ENCODE data around the gene FSD2. TPM values are rescaled to one million over a fixed set of nuclear protein-coding genes. Genes with fewer than 3 reads are reported as not detected.
"Not testable (repeated sequence)": the region's sequence is repeated elsewhere in the genome, so short reads cannot be mapped to it uniquely, and the experiment has no call there.

Gene FSD2
- total RNA-seq, 2 experiments from 2014 or later = not detected

- POLR2A ChIA-PET = interaction anchor here (1.4 kb wide), 1 partner anchor 16 kb away, joined by 4 read pairs; no protein-coding TSS in a partner anchor
- not testable (repeated sequence) for H3K9me3 Mint-ChIP-seq; H3K4me1 Mint-ChIP-seq; H3K27me3 Mint-ChIP-seq; H3K4me3 Mint-ChIP-seq; H3K27ac Mint-ChIP-seq; ATAC-seq (ENCODE audit: low read depth); DNase-seq
- peaks cover 30% of the 10 kb centered on the region for H3K36me3 Mint-ChIP-seq
These were observed 39.7 kb downstream of the FSD2 start for GRCh38 chr15:82766201-82766600.

- Mint-ChIP-seq H3K4me3 (no peak overlapping the region), H3K27ac (no peak overlapping the region), H3K36me3 (peaks cover 31% of the 10 kb centered on the region), H3K27me3 (no peaks in the 10 kb centered on the region), H3K9me3 (no peaks in the 10 kb centered on the region), H3K4me1 (peaks cover 7% of the 10 kb centered on the region)
- ATAC-seq (ENCODE audit: low read depth) = no peak
- no peak for DNase-seq
- POLR2A ChIA-PET = no interaction called here
These were observed 41.1 kb downstream of the FSD2 start for GRCh38 chr15:82764740-82765139.

GRCh38 chr15:82764117-82764490 lies 41.8 kb downstream of the FSD2 start:
- POLR2A ChIA-PET = no interaction called here
- H3K4me1 Mint-ChIP-seq = peaks cover 7% of the 10 kb centered on the region
- DNase-seq = no peak

DNA sequence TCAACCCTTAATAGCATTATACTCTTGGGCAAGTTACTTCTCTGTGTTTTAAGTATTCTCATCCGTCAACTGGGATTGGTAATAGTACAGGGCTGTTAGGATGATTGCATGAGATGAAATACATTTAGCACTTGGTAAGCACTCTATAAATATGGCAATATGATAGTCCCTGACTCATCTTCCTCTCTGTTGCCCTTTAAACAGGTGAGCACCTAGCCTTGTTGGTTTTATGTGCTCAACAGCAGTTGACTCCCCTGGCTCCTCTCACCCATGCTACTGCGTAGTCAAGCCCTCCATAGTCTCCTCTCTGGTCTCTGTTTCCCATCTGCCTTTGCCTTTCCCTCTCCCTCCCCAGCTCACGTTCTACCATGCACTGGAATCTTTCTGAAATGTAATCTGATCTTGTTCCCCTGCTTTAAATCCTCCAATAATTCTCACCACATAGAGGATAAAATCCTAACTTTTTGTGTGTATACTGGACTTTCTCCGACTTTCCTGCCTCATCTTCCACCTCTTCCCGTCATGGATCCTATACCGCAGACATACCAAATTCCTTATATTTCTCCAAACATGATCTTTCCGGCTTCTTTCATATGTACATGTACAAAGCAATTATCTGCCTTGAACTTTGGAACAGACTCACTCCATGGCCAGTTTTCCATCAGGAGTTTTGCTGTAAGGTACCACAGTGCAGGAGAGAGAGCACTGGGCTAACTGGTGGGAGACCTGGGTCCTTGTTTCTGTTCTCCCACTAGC lies 42.3 kb downstream of the FSD2 start:
- ATAC-seq (ENCODE audit: low read depth) = no peak
- H3K36me3 Mint-ChIP-seq = peaks cover 31% of the 10 kb centered on the region
- POLR2A ChIA-PET = interaction anchor here (1.2 kb wide), 1 partner anchor 13 kb away, joined by 3 read pairs; no protein-coding TSS in a partner anchor
- peak overlapping the region; percentile 0 for H3K27ac Mint-ChIP-seq
- no peaks in the 10 kb centered on the region for H3K27me3 Mint-ChIP-seq
- no peaks in the 10 kb centered on the region for H3K9me3 Mint-ChIP-seq
- H3K4me1 Mint-ChIP-seq = peaks cover 7% of the 10 kb centered on the region
- DNase-seq = no peak
- no peak overlapping the region for H3K4me3 Mint-ChIP-seq

More at GRCh38 chr15:82764117-82764490, 41.8 kb downstream of the FSD2 start:
- Mint-ChIP-seq H3K27ac (no peak overlapping the region), H3K36me3 (peaks cover 29% of the 10 kb centered on the region), H3K9me3 (no peaks in the 10 kb centered on the region), H3K27me3 (no peaks in the 10 kb centered on the region), H3K4me3 (no peak overlapping the region)
- no peak for ATAC-seq (ENCODE audit: low read depth)

DNA sequence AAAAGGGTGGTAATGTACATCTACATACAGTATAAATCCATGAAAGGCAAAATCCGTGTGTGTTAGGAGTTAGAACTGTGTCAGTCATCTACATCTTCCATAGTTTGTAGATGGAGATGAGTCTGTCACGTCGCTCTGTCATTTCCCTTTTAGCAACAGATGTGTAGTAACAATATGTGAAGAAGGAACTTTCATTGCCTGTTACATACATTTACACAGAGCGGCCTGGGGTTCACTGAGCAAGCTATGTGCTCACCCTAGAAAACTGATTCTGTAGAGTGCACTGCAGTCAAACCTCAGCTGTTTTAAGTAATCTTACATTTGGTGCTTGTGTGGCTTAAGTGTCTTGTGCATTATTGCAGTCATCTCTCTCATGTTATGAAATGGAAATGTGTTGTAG lies 54.6 kb downstream of the FSD2 start:
- POLR2A ChIA-PET = interaction anchor here (0.7 to 4.2 kb wide), 6 partner anchors 9 to 316 kb away, joined by 3 to 26 read pairs (median 4); partner anchors contain the start of genes BTBD1, RPS17 and WHAMM
- DNase-seq (no peak), ATAC-seq (ENCODE audit: low read depth) (no peak)
- peak overlapping the region; percentile 99 for H3K4me3 Mint-ChIP-seq
- H3K27me3 Mint-ChIP-seq = no peaks in the 10 kb centered on the region
- H3K4me1 Mint-ChIP-seq = peaks cover 30% of the 10 kb centered on the region
- peaks cover 19% of the 10 kb centered on the region for H3K36me3 Mint-ChIP-seq
- no peaks in the 10 kb centered on the region for H3K9me3 Mint-ChIP-seq
- peak overlapping the region; percentile 95 for H3K27ac Mint-ChIP-seq

DNA sequence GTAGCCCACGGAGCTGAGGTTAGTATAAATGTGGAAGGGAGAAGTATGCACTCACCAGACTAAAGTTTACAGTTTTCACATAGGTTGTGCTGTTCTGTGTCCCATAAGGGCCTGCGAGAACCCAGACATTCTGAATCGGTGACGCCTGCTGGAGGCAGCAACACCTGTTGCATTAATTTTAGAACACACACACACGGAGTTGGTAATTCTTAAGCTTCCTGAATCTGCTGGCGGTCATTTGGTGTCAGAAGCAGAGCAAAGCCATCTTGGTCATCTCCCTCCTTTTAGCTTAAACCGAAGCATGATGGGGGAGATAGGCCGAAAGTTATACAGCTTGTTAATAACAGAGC lies 55.1 kb downstream of the FSD2 start:
- POLR2A ChIA-PET = interaction anchor here (0.6 to 4.2 kb wide), 9 partner anchors 10 to 316 kb away, joined by 3 to 26 read pairs (median 3); partner anchors contain the start of genes BTBD1, RAMAC, RPS17 and WHAMM
- Mint-ChIP-seq H3K4me1 (peaks cover 27% of the 10 kb centered on the region), H3K9me3 (no peaks in the 10 kb centered on the region), H3K27ac (peak overlapping the region; percentile 95), H3K27me3 (no peaks in the 10 kb centered on the region), H3K4me3 (peak overlapping the region; percentile 99), H3K36me3 (peaks cover 16% of the 10 kb centered on the region)
- DNase-seq (no peak), ATAC-seq (ENCODE audit: low read depth) (peak; percentile 43)

DNA sequence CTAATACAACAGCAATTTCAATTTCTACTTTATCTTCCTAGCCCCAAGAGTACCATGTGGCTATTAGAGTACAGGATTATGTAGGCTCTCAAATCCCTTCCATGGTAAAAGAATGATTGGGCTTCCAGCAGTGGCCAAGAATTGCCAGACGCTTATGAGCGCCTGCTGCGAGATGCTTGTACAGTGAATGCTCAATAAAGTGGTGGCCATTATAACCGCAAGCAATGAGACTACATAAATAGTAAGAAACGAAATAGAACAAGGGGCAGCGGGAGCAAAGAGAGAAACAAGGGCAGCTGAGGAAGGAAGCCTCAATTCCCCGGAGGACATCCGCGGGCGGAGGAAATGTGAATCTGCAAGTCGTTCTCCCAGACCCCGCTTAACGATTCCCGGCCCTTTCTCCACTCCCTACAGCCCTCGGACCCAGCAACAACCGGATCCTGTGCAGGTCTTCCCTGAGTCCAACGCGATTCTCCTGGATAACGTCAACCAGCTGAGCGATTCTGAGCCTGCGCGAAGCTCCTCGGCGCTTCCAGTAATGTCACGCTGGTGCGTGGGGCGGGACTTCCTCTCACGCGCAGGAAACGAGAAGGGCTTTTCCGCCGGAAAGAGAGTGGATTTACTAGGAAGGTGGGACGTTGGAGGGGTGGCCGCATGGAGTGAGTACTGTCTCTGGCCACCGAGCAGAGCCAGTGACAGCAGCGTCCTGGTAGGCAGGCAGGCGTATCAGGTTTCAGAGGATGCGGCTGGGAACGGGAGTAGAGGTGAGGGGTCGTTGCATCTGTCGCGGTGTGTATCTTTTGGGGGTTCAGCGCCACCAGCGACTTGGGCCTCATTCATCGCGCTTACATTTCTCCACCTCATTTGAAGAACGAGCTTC lies 55.7 kb downstream of the FSD2 start:
- Mint-ChIP-seq H3K4me3 (peak overlapping the region; percentile 99), H3K27ac (peak overlapping the region; percentile 95), H3K4me1 (peaks cover 25% of the 10 kb centered on the region), H3K27me3 (no peaks in the 10 kb centered on the region), H3K9me3 (no peaks in the 10 kb centered on the region), H3K36me3 (peaks cover 13% of the 10 kb centered on the region)
- POLR2A ChIA-PET = interaction anchor here (0.5 to 4.2 kb wide), 9 partner anchors 13 to 355 kb away, joined by 3 to 26 read pairs (median 3); partner anchors contain the start of genes BTBD1, RAMAC, RPS17 and WHAMM
- DNase-seq (peak; percentile 79), ATAC-seq (ENCODE audit: low read depth) (peak; percentile 92)

- Mint-ChIP-seq H3K36me3 (peaks cover 8% of the 10 kb centered on the region), H3K27ac (no peak overlapping the region), H3K27me3 (no peaks in the 10 kb centered on the region), H3K4me1 (peaks cover 22% of the 10 kb centered on the region), H3K4me3 (no peak overlapping the region), H3K9me3 (no peaks in the 10 kb centered on the region)
- DNase-seq (no peak), ATAC-seq (ENCODE audit: low read depth) (no peak)
- POLR2A ChIA-PET = interaction anchor here (4.2 kb wide), 1 partner anchor 62 kb away, joined by 26 read pairs; the partner anchor contains the start of gene WHAMM
These were observed 57.6 kb downstream of the FSD2 start for GRCh38 chr15:82748315-82748714.

DNA sequence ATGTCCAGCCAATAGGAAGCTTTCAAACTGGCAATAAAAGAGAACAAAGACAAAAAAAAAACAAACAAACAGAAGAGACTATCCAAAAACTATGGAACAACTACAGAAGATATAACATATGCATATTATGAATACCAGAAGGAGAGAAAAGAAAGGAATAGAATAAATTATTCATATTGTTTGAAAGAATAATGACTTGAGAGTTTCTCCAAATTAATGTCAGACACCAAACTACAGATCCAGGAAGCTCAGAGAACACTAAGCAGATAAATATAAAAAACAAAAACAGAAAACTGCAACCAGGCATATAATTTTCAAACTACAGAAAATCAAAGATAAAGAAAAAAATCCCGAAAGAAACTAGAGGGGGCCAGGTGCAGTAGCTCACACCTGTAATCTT lies 62.1 kb downstream of the FSD2 start:
- Mint-ChIP-seq H3K27ac (no peak overlapping the region), H3K9me3 (no peaks in the 10 kb centered on the region), H3K36me3 (peaks cover 4% of the 10 kb centered on the region), H3K4me3 (no peak overlapping the region), H3K4me1 (peaks cover 2% of the 10 kb centered on the region), H3K27me3 (no peaks in the 10 kb centered on the region)
- no peak for DNase-seq
- POLR2A ChIA-PET = no interaction called here
- no peak for ATAC-seq (ENCODE audit: low read depth)

GRCh38 chr15:82742134-82742533 lies 63.7 kb downstream of the FSD2 start:
- Mint-ChIP-seq H3K27ac (no peak overlapping the region), H3K9me3 (no peaks in the 10 kb centered on the region), H3K4me3 (no peak overlapping the region), H3K4me1 (no peaks in the 10 kb centered on the region), H3K36me3 (peaks cover 4% of the 10 kb centered on the region), H3K27me3 (no peaks in the 10 kb centered on the region)
- POLR2A ChIA-PET = no interaction called here
- no peak for DNase-seq
- ATAC-seq (ENCODE audit: low read depth) = no peak

DNA sequence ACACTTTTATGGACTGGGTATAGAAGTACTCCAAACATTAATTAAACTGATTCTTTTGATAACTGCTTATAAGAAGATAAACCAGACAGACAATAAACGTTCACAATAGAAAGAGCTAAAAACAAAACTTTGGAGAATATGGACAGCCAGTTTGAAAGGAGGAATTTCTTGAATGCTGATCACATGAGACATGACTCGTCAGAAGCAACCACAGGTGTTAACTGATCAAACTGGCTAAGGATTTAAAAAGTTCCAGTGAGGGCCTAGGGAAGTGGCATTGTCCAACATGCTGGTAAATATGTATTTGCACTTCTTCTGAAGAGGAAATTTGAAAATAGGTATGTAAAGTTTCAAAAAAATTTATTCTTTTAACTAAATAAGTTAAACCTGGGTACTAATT lies 66.8 kb downstream of the FSD2 start:
- no peak overlapping the region for H3K27ac Mint-ChIP-seq
- no peaks in the 10 kb centered on the region for H3K27me3 Mint-ChIP-seq
- POLR2A ChIA-PET = no interaction called here
- peaks cover 8% of the 10 kb centered on the region for H3K36me3 Mint-ChIP-seq
- ATAC-seq (ENCODE audit: low read depth) = no peak
- no peaks in the 10 kb centered on the region for H3K4me1 Mint-ChIP-seq
- no peaks in the 10 kb centered on the region for H3K9me3 Mint-ChIP-seq
- H3K4me3 Mint-ChIP-seq = no peak overlapping the region
- DNase-seq = no peak

GRCh38 chr15:82737975-82738374 lies 67.9 kb downstream of the FSD2 start:
- Mint-ChIP-seq H3K27ac (no peak overlapping the region), H3K36me3 (peaks cover 6% of the 10 kb centered on the region), H3K9me3 (no peaks in the 10 kb centered on the region), H3K4me1 (no peaks in the 10 kb centered on the region), H3K27me3 (no peaks in the 10 kb centered on the region), H3K4me3 (no peak overlapping the region)
- no peak for ATAC-seq (ENCODE audit: low read depth)
- DNase-seq = no peak
- POLR2A ChIA-PET = no interaction called here

- H3K27ac Mint-ChIP-seq = no peak overlapping the region
- peaks cover 14% of the 10 kb centered on the region for H3K36me3 Mint-ChIP-seq
- no peaks in the 10 kb centered on the region for H3K9me3 Mint-ChIP-seq
- POLR2A ChIA-PET = no interaction called here
- no peak overlapping the region for H3K4me3 Mint-ChIP-seq
- no peaks in the 10 kb centered on the region for H3K4me1 Mint-ChIP-seq
- no peak for DNase-seq
- ATAC-seq (ENCODE audit: low read depth) = no peak
- no peaks in the 10 kb centered on the region for H3K27me3 Mint-ChIP-seq
These were observed 74.3 kb downstream of the FSD2 start for GRCh38 chr15:82731527-82731926.
